Testis (tissue), 3 donors: ENCODE results near the gene EFNA5. TPM values are rescaled to one million over a fixed set of nuclear protein-coding genes. Genes with fewer than 3 reads are reported as not detected.

Source experiments
- DNase-seq: peaks from one replicate; pipeline ENCODE4 v3.0.0-alpha.2; 2019
- H3K27ac ChIP-seq, 2 donors: fragments of 200-600 bp; sonication (generic); one replicate each; pipeline ENCODE4 v1.5.1; 2019
- H3K27me3 ChIP-seq: fragments of 200-600 bp; sonication (generic); one replicate; pipeline ENCODE4 v1.5.1; 2019
- H3K36me3 ChIP-seq: fragments of 200-600 bp; sonication (generic); one replicate; pipeline ENCODE4 v1.5.1; 2017; ENCODE audit warnings: low read depth; ENCODE audit errors: missing control alignments
- H3K4me1 ChIP-seq: fragments of 200-600 bp; sonication (generic); one replicate; pipeline ENCODE4 v1.5.1; 2019
- H3K4me3 ChIP-seq, 2 donors: fragments of 200-600 bp; sonication (generic); one replicate each; pipeline ENCODE4 v1.5.1; 2017 to 2019
- H3K9me3 ChIP-seq: fragments of 200-600 bp; sonication (generic); one replicate; pipeline ENCODE4 v1.5.1; 2017
- CTCF ChIP-seq, 3 experiments: fragments of 450-650 bp in 2 of 3; fragments of 200-600 bp in 1 of 3; sonication (generic) in 1 of 3; IDR thresholded peaks; one replicate each; pipeline ENCODE4 v1.5.1; 2016 to 2019; ENCODE audit warnings: antibody characterized with exemption in 3 of 3, mild to moderate bottlenecking in 2 of 3, moderate library complexity in 1 of 3
- POLR2A ChIP-seq: fragments of 450-650 bp; IDR thresholded peaks from one replicate; pipeline ENCODE4 v1.6.1; 2017; ENCODE audit warnings: antibody characterized with exemption, mild to moderate bottlenecking, moderate library complexity
- WGBS, 2 donors: methylation state at CpG; one replicate each; pipeline ENCODE4 v1.1.5; 2018; 5-methylcytosine and 5-hydroxymethylcytosine counted together
- intact Hi-C: fragments of 100-400 bp; cut with DNase I; formaldehyde crosslinking; loops from one replicate; pipeline ENCODE4 v1.15.1; 2023; ENCODE audit warnings: low total_unique reads
- polyA plus RNA-seq: library from polyadenylated mRNA; stranded (reverse); fragments of 350-450 nt; fragmentation: Illumina TruSeq; extraction: RNeasy Lipid Tissue Mini Kit (QIAGEN cat#74804); gene quantifications from one replicate; pipeline ENCODE4 v1.2.3, GENCODE V29; 2014; ENCODE audit warnings: low read depth, low replicate concordance; ENCODE audit not compliant: insufficient read depth
- total RNA-seq, 2 donors: library from RNA; depleted of rRNA; stranded (reverse); fragments of >200 nt; gene quantifications; one replicate each; pipeline ENCODE4 v1.2.3, GENCODE V29; 2016

EFNA5 gene
- total and polyA plus RNA-seq, 3 donors from 2014 or later: 2.6 to 5.4 (median 3.5) TPM

GRCh38 chr5:107553117-107553555, 117.6 kb downstream of the EFNA5 start:
- H3K27ac ChIP-seq: no peak overlapping the region
- no peaks in the 10 kb centered on the region for H3K36me3 ChIP-seq
- H3K4me3 ChIP-seq: no peak overlapping the region
- TF ChIP-seq POLR2A (no peak), CTCF (IDR thresholded peaks at IDR 0.05) (no peak)
- no peaks in the 10 kb centered on the region for H3K4me1 ChIP-seq
- no peaks in the 10 kb centered on the region for H3K9me3 ChIP-seq
- no peaks in the 10 kb centered on the region for H3K27me3 ChIP-seq
- WGBS, 2 donors: 75 to 79% methylated on average over 6 to 7 of the region's 7 CpGs
- intact Hi-C loops: no loop called here
- DNase-seq: no peak

GRCh38 chr5:107551088-107551487, 119.6 kb downstream of the EFNA5 start:
- no peaks in the 10 kb centered on the region for H3K4me1 ChIP-seq
- no peak for DNase-seq
- intact Hi-C loops: no loop called here

GRCh38 chr5:107549567-107549966, 121.2 kb downstream of the EFNA5 start:
- no peak overlapping the region for H3K4me3 ChIP-seq
- intact Hi-C loops: no loop called here
- no peaks in the 10 kb centered on the region for H3K27me3 ChIP-seq
- no peaks in the 10 kb centered on the region for H3K4me1 ChIP-seq
- WGBS, 2 donors: 96 to 100% methylated on average over 1 to 2 of the region's 2 CpGs
- no peak for DNase-seq
- H3K36me3 ChIP-seq: no peaks in the 10 kb centered on the region
- no peaks in the 10 kb centered on the region for H3K9me3 ChIP-seq
- TF ChIP-seq CTCF (IDR thresholded peaks at IDR 0.05) (no peak), POLR2A (no peak)
- H3K27ac ChIP-seq: no peak overlapping the region

More at GRCh38 chr5:107551088-107551487, 119.6 kb downstream of the EFNA5 start:
- Histone ChIP-seq H3K36me3 (no peaks in the 10 kb centered on the region), H3K27me3 (no peaks in the 10 kb centered on the region), H3K27ac (no peak overlapping the region), H3K4me3 (no peak overlapping the region), H3K9me3 (no peaks in the 10 kb centered on the region)
- no peak for TF ChIP-seq CTCF (IDR thresholded peaks at IDR 0.05)
- TF ChIP-seq POLR2A: no peak
- 75 to 77% methylated on average over 3 of the region's 3 CpGs for WGBS, 2 donors

- 85 to 91% methylated on average over 4 of the region's 4 CpGs for WGBS, 2 donors
- no peak for DNase-seq
- Histone ChIP-seq H3K4me3 (no peak overlapping the region), H3K4me1 (no peaks in the 10 kb centered on the region), H3K27ac (no peak overlapping the region), H3K9me3 (no peaks in the 10 kb centered on the region), H3K36me3 (no peaks in the 10 kb centered on the region), H3K27me3 (no peaks in the 10 kb centered on the region)
- intact Hi-C loops: no loop called here
- TF ChIP-seq POLR2A (no peak), CTCF (IDR thresholded peaks at IDR 0.05) (no peak)
These were observed 122.3 kb downstream of the EFNA5 start for GRCh38 chr5:107548477-107548876.

GRCh38 chr5:107546719-107547118, 124.0 kb downstream of the EFNA5 start:
- no peak for DNase-seq
- intact Hi-C loops: no loop called here
- Histone ChIP-seq H3K36me3 (no peaks in the 10 kb centered on the region), H3K4me1 (peaks cover 8% of the 10 kb centered on the region), H3K4me3 (no peak overlapping the region), H3K27me3 (no peaks in the 10 kb centered on the region), H3K9me3 (no peaks in the 10 kb centered on the region), H3K27ac (no peak overlapping the region)
- WGBS, 2 donors: 83 to 97% methylated on average over 1 of the region's 1 CpG
- no peak for TF ChIP-seq CTCF (IDR thresholded peaks at IDR 0.05)
